ENCODE results near the gene ABCB9.
"Not testable (repeated sequence)": the region's sequence is repeated elsewhere in the genome, so short reads cannot be mapped to it uniquely, and the experiment has no call there.

Gene ABCB9

GRCh38 chr12:122896662-122897061 is 69.6 kb downstream of the ABCB9 start:
- no peak overlapping the region for H3K4me3 ChIP-seq
- peak overlapping the region in 1 of 2 donors; percentile 28 for H3K27ac ChIP-seq
- no peak for DNase-seq (ENCODE audit: low spot score)
- no peak for TF ChIP-seq CTCF (IDR thresholded peaks at IDR 0.05)

- Histone ChIP-seq H3K4me3 (peak within 1 kb of the TSS; percentile 81), H3K27ac (peak within 1 kb of the TSS; percentile 80 to 82)
- DNase-seq (ENCODE audit: low spot score), result peak; percentile 91
- TF ChIP-seq CTCF (IDR thresholded peaks at IDR 0.05), result no peak
These were observed 70.3 kb downstream of the ABCB9 start, which contains the start of gene VPS37B for GRCh38 chr12:122895704-122896636. Gene VPS37B, minus strand, starts transcription at chr12:122896124. Its CDS starts 62 bp downstream, at chr12:122896062.

DNA sequence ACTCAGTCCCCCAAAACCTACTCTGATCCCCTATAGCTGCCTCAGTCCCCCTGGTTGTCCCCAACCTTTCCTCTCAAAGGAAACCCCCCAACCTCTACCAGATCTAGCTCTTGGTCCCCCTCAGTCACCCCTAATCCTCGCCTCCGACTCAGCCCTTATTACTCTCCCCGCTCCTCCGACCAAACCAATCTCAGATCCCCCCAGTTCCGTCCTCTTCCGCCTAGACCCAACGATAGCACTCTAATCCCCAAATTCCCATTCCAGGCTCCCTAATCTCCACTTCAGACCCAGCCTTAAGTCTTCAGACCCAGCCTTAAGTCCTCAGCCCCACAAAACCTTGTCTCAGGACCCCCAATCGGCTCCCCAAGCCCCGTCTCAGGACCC is 71.0 kb downstream of the ABCB9 start:
- no peak for TF ChIP-seq CTCF (IDR thresholded peaks at IDR 0.05)
- peak overlapping the region; percentile 81 for H3K4me3 ChIP-seq
- no peak for DNase-seq (ENCODE audit: low spot score)
- H3K27ac ChIP-seq, result peak overlapping the region; percentile 80 to 82

DNA sequence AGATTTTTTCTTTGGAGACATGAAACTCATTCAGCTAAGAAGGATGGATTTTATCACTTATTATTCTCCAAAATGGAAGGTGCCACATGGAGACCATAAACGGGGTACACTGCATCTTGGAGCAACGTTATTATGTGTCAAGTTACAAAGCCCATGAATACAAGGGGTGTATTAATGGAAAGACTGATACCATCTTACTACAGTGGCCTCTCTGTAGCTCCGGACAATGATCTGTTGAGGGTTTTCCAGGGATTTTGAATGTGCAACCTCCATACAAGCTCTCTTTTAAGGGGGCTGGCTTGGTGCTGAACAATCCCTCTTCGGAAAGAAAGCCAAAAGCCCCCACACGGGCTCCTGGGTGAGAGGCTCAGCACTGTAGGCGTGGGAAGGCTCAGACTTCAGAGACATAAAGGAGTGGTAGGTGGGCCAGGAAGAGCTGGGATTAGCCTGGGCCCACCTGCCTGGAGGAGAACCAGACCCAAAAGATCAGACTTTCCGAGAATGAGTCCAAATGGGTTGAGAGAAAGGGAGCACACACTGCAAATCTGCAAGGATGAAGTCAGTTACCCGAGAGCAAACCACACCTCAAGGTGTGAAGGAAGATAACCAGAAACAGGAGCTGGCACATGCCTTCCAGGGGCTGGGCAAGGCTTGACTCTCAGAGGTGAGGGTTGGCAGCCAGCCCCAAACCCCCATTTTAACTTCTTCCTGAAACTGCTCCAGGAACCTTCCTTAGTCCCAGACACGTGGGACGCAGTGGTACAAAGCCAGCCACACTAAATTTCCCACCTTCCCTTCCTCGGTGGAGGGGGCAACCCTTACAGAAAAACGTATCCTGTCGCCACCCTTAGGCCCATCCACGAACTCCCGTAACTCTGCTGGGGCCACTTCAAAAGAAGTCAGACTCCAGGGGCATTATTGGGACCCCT is 71.8 kb downstream of the ABCB9 start:
- no peak for TF ChIP-seq CTCF (IDR thresholded peaks at IDR 0.05)
- no peak for DNase-seq (ENCODE audit: low spot score)
- H3K27ac ChIP-seq, result peak overlapping the region; percentile 80 to 82
- peak overlapping the region; percentile 81 for H3K4me3 ChIP-seq

GRCh38 chr12:122893208-122894153 is 72.8 kb downstream of the ABCB9 start:
- H3K4me3 ChIP-seq, result peak overlapping the region; percentile 81
- TF ChIP-seq CTCF (IDR thresholded peaks at IDR 0.05), result no peak
- peak overlapping the region; percentile 80 to 82 for H3K27ac ChIP-seq
- no peak for DNase-seq (ENCODE audit: low spot score)

GRCh38 chr12:122892724-122893123 is 73.5 kb downstream of the ABCB9 start:
- H3K27ac ChIP-seq, result peak overlapping the region; percentile 30 to 73
- H3K4me3 ChIP-seq, result peak overlapping the region; percentile 3
- not testable (repeated sequence) for DNase-seq (ENCODE audit: low spot score)

Measured in coronary artery (tissue), 2 donors.